Endothelial cell of umbilical vein (primary cell): ENCODE measurements around the gene LOXL4. TPM values are rescaled to one million over a fixed set of nuclear protein-coding genes. Genes with fewer than 3 reads are reported as not detected.

Experiments
- BruUV-seq: library from RNA; stranded (reverse); fragments of 400-500 nt; replicated peaks from 2 replicates; lab custom pipeline; 2021; lab: Mats Ljungman, UMichigan
- CTCF ChIA-PET: fragments of 300-600, 350-600 bp; sonication (Branson Sonifier 250); formaldehyde crosslinking; loops from one replicate; lab custom pipeline; 2021; ENCODE audit warnings: antibody characterized with exemption, inconsistent platforms; lab: Charles Lee
- POLR2A ChIA-PET: fragments of 300-600, 350-600 bp; sonication (Branson Sonifier 250); formaldehyde crosslinking; loops from one replicate; lab custom pipeline; 2021; ENCODE audit warnings: antibody characterized with exemption, inconsistent platforms; lab: Charles Lee
- DNase-seq: peaks from one replicate; pipeline ENCODE4 v3.0.0-alpha.2; 2011; ENCODE audit warnings: low read depth, low spot score
- FAIRE-seq: peaks from 2 replicates; lab custom pipeline; 2011; peaks lifted over from hg19 to GRCh38; lab: Jason Lieb, UNC
- H2AFZ ChIP-seq: 2 replicates; pipeline ENCODE4 v1.6.0; 2012; ENCODE audit warnings: low read depth, low read length, control low read depth, inconsistent platforms
- H3K27ac ChIP-seq: 2 replicates; pipeline ENCODE4 v1.5.1; 2011; ENCODE audit warnings: low read depth, mild to moderate bottlenecking, control low read depth, low read length, moderate library complexity; ENCODE audit not compliant: insufficient read depth
- H3K27me3 ChIP-seq, 2 experiments: 2 replicates each; pipeline versions ENCODE4 v1.6.0 to v1.6.1; 2011; ENCODE audit warnings: low read length in 2 of 2, mixed read lengths in 1 of 2; ENCODE audit not compliant: control insufficient read depth in 2 of 2, insufficient read depth in 2 of 2
- H3K36me3 ChIP-seq, 2 experiments: 2 replicates in 1 of 2; 3 replicates in 1 of 2; pipeline ENCODE4 v1.5.1; 2011; ENCODE audit warnings: low read length in 2 of 2, mild to moderate bottlenecking in 1 of 2, moderate library complexity in 1 of 2; ENCODE audit not compliant: control insufficient read depth in 2 of 2, insufficient read depth in 2 of 2; ENCODE audit errors: extremely low read depth in 1 of 2
- H3K4me1 ChIP-seq: 3 replicates; pipeline ENCODE4 v1.5.1; 2011; ENCODE audit warnings: mild to moderate bottlenecking, low read length; ENCODE audit not compliant: control insufficient read depth, insufficient read depth; ENCODE audit errors: extremely low read depth
- H3K4me2 ChIP-seq: 2 replicates; pipeline ENCODE4 v1.6.1; 2011; ENCODE audit warnings: low read length, control low read depth, mixed read lengths; ENCODE audit not compliant: insufficient read depth
- H3K4me3 ChIP-seq, 3 experiments: fragments of 200-600 bp in 1 of 3; sonication (generic), shearing (Covaris generic) in 1 of 3; replicated peaks in 1 of 3; 2 replicates each; pipeline ENCODE4 v1.5.1; 2011 to 2016; ENCODE audit warnings: control low read depth in 3 of 3, low read length in 3 of 3, mild to moderate bottlenecking in 2 of 3, inconsistent platforms in 1 of 3, low read depth in 1 of 3, moderate library complexity in 1 of 3; ENCODE audit not compliant: insufficient read depth in 1 of 3
- H3K79me2 ChIP-seq: 2 replicates; pipeline ENCODE4 v1.6.0; 2012; ENCODE audit warnings: low read length, inconsistent platforms; ENCODE audit not compliant: control insufficient read depth, insufficient read depth
- H3K9ac ChIP-seq: replicated peaks from 2 replicates; pipeline ENCODE3; 2011; ENCODE audit warnings: low read length, control low read depth; ENCODE audit not compliant: insufficient read depth; ENCODE audit errors: extremely low read depth
- H3K9me1 ChIP-seq: replicated peaks from 3 replicates; pipeline ENCODE4 v1.6.0; 2011; ENCODE audit warnings: mild to moderate bottlenecking, low read length; ENCODE audit not compliant: control insufficient read depth, insufficient read depth; ENCODE audit errors: extremely low read depth
- H3K9me3 ChIP-seq: replicated peaks from 2 replicates; pipeline ENCODE4 v1.5.1; 2012; ENCODE audit warnings: low read length, inconsistent platforms; ENCODE audit not compliant: control insufficient read depth, insufficient read depth
- H4K20me1 ChIP-seq: replicated peaks from 2 replicates; pipeline ENCODE3; 2011; ENCODE audit warnings: mild to moderate bottlenecking, low read length; ENCODE audit not compliant: control insufficient read depth, insufficient read depth; ENCODE audit errors: extremely low read depth
- EZH2 ChIP-seq: IDR thresholded peaks from 2 replicates; pipeline ENCODE4 v1.6.1; 2012; ENCODE audit warnings: borderline replicate concordance, low read depth, mild to moderate bottlenecking, moderate library complexity, low read length, inconsistent platforms; ENCODE audit not compliant: severe bottlenecking
- FOS ChIP-seq: IDR thresholded peaks from 2 replicates; pipeline ENCODE4 v1.6.1; 2011; ENCODE audit warnings: mild to moderate bottlenecking, low read length, moderate library complexity, borderline replicate concordance; ENCODE audit not compliant: insufficient read depth
- GATA2 ChIP-seq: IDR thresholded peaks from 2 replicates; pipeline ENCODE4 v1.7.0; 2011; ENCODE audit warnings: low read depth, mild to moderate bottlenecking, moderate library complexity, mixed read lengths, low read length; ENCODE audit not compliant: insufficient read length, insufficient read depth
- JUN ChIP-seq: IDR thresholded peaks from 2 replicates; pipeline ENCODE4 v1.6.1; 2011; ENCODE audit warnings: borderline replicate concordance, low read depth; ENCODE audit not compliant: insufficient read length, insufficient read depth
- MYC ChIP-seq: IDR thresholded peaks from one replicate; pipeline ENCODE4 v1.6.1; 2011; ENCODE audit warnings: mild to moderate bottlenecking, low read depth, low read length
- POLR2A ChIP-seq: IDR thresholded peaks from 2 replicates; pipeline ENCODE4 v1.6.1; 2012; ENCODE audit warnings: low read depth, mild to moderate bottlenecking, control low read depth, low read length
- POLR2AphosphoS5 ChIP-seq: IDR thresholded peaks from 2 replicates; pipeline ENCODE4 v1.6.1; 2012; ENCODE audit warnings: low read depth, mild to moderate bottlenecking, control low read depth, low read length, moderate library complexity; ENCODE audit not compliant: insufficient read depth
- dilution Hi-C: fragments of 300-500 bp; cut with MboI; formaldehyde crosslinking; loops from one replicate; pipeline ENCODE4 v1.15.0; 2019; ENCODE audit warnings: low sequenced_read_pairs; ENCODE audit not compliant: extremely low pct_ligation_motif_present
- intact Hi-C: fragments of 100-400 bp; cut with micrococcal nuclease; formaldehyde crosslinking; loops from one replicate; pipeline ENCODE4 v1.10.0; 2022
- polyA plus RNA-seq, 4 experiments: library from polyadenylated mRNA; depleted of rRNA in 3 of 4; stranded (reverse) in 3 of 4; unstranded in 1 of 4; fragments of >200 nt; gene quantifications; 2 replicates each; pipeline versions ENCODE4 v1.2.1 to v1.2.3, GENCODE V29; 2011 to 2012; ENCODE audit warnings: missing spikeins in 1 of 4
- total RNA-seq: library from RNA; stranded (reverse); gene quantifications from 2 replicates; pipeline ENCODE4 v1.2.3, GENCODE V29; 2021
- TF ChIP-seq, protein P1 (sequence below): IDR thresholded peaks from 2 replicates; pipeline ENCODE4 v1.6.1; 2011; ENCODE audit not compliant: insufficient read depth, insufficient read length
- TF ChIP-seq, protein P2 (sequence below), 2 donors: IDR thresholded peaks; 1 replicate in 1 of 2; 2 replicates in 1 of 2; pipeline ENCODE4 v1.5.1; 2011; ENCODE audit warnings: low read length in 2 of 2, mild to moderate bottlenecking in 2 of 2, moderate library complexity in 2 of 2, control low read depth in 1 of 2, inconsistent platforms in 1 of 2, low read depth in 1 of 2; ENCODE audit not compliant: insufficient read depth in 1 of 2; ENCODE audit errors: extremely low read depth in 1 of 2

LOXL4 gene
- total and polyA plus RNA-seq, 2 donors (not counting 3 experiments of a cell fraction or from before 2014, with no cell fraction given), result 1.4 to 1.9 TPM

DNA sequence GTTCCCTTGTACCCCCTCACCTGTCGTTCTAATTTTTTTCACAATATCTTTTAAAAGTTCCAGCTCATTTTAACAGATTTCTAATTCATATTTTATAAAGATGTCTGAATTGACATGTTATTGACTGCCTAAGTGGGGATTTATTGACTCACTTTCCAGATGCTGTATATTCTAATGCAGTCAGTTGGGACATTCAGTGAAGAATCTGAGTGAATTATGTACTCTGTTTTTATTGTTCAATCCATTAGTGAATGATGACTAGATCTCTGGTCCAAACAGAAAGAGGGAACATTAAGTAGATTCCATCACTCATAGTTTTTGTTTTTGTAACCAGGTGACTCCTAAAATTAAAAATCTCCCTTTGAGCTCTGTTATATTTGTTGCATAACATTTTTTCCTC, 54.3 kb downstream of the LOXL4 start:
- Histone ChIP-seq H3K4me3 (no peak overlapping the region), H3K9ac (no peak overlapping the region), H3K36me3 (peaks cover 0 to 2% of the 10 kb centered on the region in 2 experiments), H3K79me2 (peaks cover 10% of the 10 kb centered on the region), H3K4me1 (no peaks in the 10 kb centered on the region), H2AFZ (no peak overlapping the region), H3K27ac (no peak overlapping the region), H3K9me3 (no peaks in the 10 kb centered on the region), H4K20me1 (peaks cover 3% of the 10 kb centered on the region), H3K27me3 (no peaks in the 10 kb centered on the region), H3K4me2 (no peak overlapping the region), H3K9me1 (no peaks in the 10 kb centered on the region)
- no TSS peak for BruUV-seq
- FAIRE-seq (no peak), DNase-seq (no peak)
- ChIA-PET POLR2A (no interaction called here), CTCF (interaction anchor here (0.9 to 2.2 kb wide), 2 partner anchors 9 to 44 kb away, joined by 3 to 9 read pairs; no protein-coding TSS in a partner anchor)
- dilution Hi-C loops, result no loop called here
- intact Hi-C loops, result no loop called here
- TF ChIP-seq POLR2A, result no peak
- TF ChIP-seq GATA2, result no peak
- no peak for TF ChIP-seq POLR2AphosphoS5
- TF ChIP-seq, protein P1, sequence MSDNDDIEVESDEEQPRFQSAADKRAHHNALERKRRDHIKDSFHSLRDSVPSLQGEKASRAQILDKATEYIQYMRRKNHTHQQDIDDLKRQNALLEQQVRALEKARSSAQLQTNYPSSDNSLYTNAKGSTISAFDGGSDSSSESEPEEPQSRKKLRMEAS, result no peak
- TF ChIP-seq, protein P2, sequence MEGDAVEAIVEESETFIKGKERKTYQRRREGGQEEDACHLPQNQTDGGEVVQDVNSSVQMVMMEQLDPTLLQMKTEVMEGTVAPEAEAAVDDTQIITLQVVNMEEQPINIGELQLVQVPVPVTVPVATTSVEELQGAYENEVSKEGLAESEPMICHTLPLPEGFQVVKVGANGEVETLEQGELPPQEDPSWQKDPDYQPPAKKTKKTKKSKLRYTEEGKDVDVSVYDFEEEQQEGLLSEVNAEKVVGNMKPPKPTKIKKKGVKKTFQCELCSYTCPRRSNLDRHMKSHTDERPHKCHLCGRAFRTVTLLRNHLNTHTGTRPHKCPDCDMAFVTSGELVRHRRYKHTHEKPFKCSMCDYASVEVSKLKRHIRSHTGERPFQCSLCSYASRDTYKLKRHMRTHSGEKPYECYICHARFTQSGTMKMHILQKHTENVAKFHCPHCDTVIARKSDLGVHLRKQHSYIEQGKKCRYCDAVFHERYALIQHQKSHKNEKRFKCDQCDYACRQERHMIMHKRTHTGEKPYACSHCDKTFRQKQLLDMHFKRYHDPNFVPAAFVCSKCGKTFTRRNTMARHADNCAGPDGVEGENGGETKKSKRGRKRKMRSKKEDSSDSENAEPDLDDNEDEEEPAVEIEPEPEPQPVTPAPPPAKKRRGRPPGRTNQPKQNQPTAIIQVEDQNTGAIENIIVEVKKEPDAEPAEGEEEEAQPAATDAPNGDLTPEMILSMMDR (IDR thresholded peaks at IDR 0.05; ENCODE audit: extremely low read depth in 1 of 2, insufficient read depth in 1 of 2, low read depth in 1 of 2, low read length in 2 of 2), result no peak
- TF ChIP-seq FOS, result no peak
- TF ChIP-seq JUN, result no peak
- TF ChIP-seq MYC, result no peak
- no peak for TF ChIP-seq EZH2
